SJCRH30 (cell line): ENCODE data around the gene LCN10. TPM values are rescaled to one million over a fixed set of nuclear protein-coding genes. Genes with fewer than 3 reads are reported as not detected.
"Not testable (repeated sequence)": the region's sequence is repeated elsewhere in the genome, so short reads cannot be mapped to it uniquely, and the experiment has no call there.

Experiments
- DNase-seq, 2 experiments: peaks; one replicate each; pipeline ENCODE4 v3.0.0-alpha.2; 2015 to 2020
- H3K27ac ChIP-seq: fragments of 250-450 bp; sonication (Bioruptor Pico); 2 replicates; pipeline ENCODE4 v1.5.1; 2020; ENCODE audit warnings: mild to moderate bottlenecking, moderate library complexity
- H3K27me3 ChIP-seq: fragments of 250-450 bp; sonication (Bioruptor Pico); 2 replicates; pipeline ENCODE4 v1.5.1; 2020; ENCODE audit warnings: mild to moderate bottlenecking, moderate library complexity
- H3K36me3 ChIP-seq: fragments of 250-450 bp; sonication (Bioruptor Pico); 2 replicates; pipeline ENCODE4 v1.5.1; 2020; ENCODE audit warnings: mild to moderate bottlenecking, moderate library complexity
- H3K4me1 ChIP-seq: fragments of 250-450 bp; sonication (Bioruptor Pico); 2 replicates; pipeline ENCODE4 v1.5.1; 2020; ENCODE audit warnings: mild to moderate bottlenecking, moderate library complexity
- H3K4me3 ChIP-seq: fragments of 250-450 bp; sonication (Bioruptor Pico); 2 replicates; pipeline ENCODE4 v1.5.1; 2020; ENCODE audit warnings: mild to moderate bottlenecking, moderate library complexity
- H3K9me3 ChIP-seq: fragments of 250-450 bp; sonication (Bioruptor Pico); replicated peaks from 2 replicates; pipeline ENCODE4 v1.5.1; 2020; ENCODE audit warnings: mild to moderate bottlenecking, moderate library complexity
- total RNA-seq: library from RNA; depleted of rRNA; stranded (reverse); fragments of >200 nt; shearing (Covaris generic); gene quantifications from 2 replicates; pipeline ENCODE4 v1.2.3, GENCODE V29; 2014

The LCN10 gene
- total RNA-seq, 1 experiment from 2014 or later = not detected

GRCh38 chr9:136718345-136719194 is 24.2 kb downstream of the LCN10 start:
- H3K4me1 ChIP-seq = peaks cover 14% of the 10 kb centered on the region
- H3K27ac ChIP-seq = no peak overlapping the region
- H3K36me3 ChIP-seq = peaks cover 8% of the 10 kb centered on the region
- no peaks in the 10 kb centered on the region for H3K9me3 ChIP-seq
- H3K27me3 ChIP-seq = peaks cover 8% of the 10 kb centered on the region
- H3K4me3 ChIP-seq = no peak overlapping the region
- DNase-seq = no peak

GRCh38 chr9:136717399-136717798 is 25.3 kb downstream of the LCN10 start:
- H3K36me3 ChIP-seq = no peaks in the 10 kb centered on the region
- H3K4me1 ChIP-seq = peaks cover 23% of the 10 kb centered on the region
- H3K4me3 ChIP-seq = no peak overlapping the region

DNA sequence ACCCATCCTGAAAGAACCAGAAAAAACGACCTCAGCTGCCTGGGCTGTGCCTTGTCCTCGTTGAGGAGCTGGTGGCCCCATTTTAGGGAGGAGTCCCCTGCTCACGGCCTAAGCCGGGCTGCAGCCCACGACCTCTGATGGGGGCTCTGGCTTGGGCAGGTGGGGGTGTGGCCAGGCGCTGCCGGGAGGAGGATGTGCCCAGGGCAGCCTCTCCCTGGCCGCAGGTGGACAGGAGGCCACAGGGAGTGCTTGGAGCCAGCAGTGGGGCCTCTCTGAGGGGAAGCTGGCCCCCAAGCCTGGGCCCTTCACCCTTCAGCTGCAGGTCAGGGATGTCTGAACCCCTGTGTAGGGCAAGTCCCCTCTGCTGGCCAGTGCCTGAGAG is 27.9 kb downstream of the LCN10 start:
- Histone ChIP-seq H3K4me1 (peaks cover 27% of the 10 kb centered on the region), H3K4me3 (no peak overlapping the region), H3K36me3 (no peaks in the 10 kb centered on the region), H3K27me3 (peaks cover 28% of the 10 kb centered on the region), H3K27ac (no peak overlapping the region), H3K9me3 (no peaks in the 10 kb centered on the region)
- DNase-seq = no peak

More at GRCh38 chr9:136717399-136717798, 25.3 kb downstream of the LCN10 start:
- Histone ChIP-seq H3K27ac (no peak overlapping the region), H3K27me3 (peaks cover 17% of the 10 kb centered on the region), H3K9me3 (no peaks in the 10 kb centered on the region)
- DNase-seq = no peak

DNA sequence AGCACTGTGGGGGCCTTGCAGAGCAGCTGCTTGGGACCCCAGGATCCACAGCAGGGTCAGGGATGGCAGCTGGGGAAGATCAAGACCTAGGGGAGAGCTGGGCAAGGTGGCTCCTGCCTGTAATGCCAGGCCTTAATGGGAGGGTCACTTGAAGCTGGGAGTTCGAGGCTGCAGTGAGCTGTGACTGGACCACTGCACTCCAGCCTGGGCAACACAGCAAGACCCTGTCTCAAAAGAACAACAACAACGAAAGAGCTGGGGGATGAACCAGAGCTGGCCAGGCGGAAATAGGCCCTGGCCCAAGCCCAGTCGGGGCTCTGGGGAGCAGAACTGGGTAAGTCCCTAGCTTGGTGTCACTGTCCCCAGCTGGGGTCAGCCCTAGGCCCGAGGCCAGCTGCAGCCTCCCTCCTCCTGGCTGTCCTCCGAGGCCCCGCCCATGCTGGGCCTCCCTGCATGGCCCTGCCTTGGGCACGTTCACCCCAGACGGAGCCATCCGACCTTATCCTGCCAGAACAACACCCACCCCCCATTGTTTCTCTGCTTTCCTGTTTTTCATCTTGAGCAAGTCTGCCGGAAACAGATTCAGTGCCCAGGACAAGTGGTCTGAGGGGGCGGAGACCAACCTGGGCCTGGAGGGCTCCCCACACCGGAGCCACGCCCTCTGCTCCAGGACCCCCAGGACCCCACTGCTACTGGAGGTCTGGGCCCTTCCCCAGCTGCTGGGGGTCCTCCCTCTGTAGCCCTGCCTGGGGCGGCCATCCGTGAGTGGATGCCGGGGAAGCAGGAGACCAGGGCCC is 28.4 kb downstream of the LCN10 start:
- Histone ChIP-seq H3K27ac (no peak overlapping the region), H3K27me3 (peaks cover 32% of the 10 kb centered on the region), H3K36me3 (no peaks in the 10 kb centered on the region), H3K4me3 (no peak overlapping the region), H3K9me3 (no peaks in the 10 kb centered on the region), H3K4me1 (peaks cover 27% of the 10 kb centered on the region)
- no peak for DNase-seq

DNA sequence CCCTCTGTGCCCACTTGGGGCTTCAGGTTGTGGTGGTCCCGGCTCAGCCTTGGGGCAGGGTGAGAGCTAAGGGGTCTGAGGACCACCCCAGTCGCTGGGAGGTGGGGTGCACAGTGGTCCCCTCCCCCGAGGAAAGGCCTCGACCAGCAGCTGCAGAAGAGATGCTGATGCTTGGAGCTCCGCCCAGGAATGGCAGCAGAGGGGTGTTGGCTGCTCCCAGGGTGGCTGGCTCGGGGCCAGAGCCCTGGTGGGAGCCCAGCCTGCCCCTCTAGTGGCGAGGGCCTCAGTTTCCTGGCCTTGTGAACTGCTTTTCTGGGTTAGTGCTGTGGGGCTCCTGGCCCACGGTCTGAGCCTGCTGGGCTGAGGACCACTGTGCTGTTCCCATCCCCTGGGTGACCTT is 29.2 kb downstream of the LCN10 start:
- peak; percentile 57 to 64 for DNase-seq
- H3K4me3 ChIP-seq = peak overlapping the region; percentile 49; the same call in 1 of the 2 replicates
- peaks cover 32% of the 10 kb centered on the region for H3K27me3 ChIP-seq
- H3K9me3 ChIP-seq = no peaks in the 10 kb centered on the region
- H3K4me1 ChIP-seq = peaks cover 27% of the 10 kb centered on the region
- H3K27ac ChIP-seq = no peak overlapping the region
- H3K36me3 ChIP-seq = no peaks in the 10 kb centered on the region

DNA sequence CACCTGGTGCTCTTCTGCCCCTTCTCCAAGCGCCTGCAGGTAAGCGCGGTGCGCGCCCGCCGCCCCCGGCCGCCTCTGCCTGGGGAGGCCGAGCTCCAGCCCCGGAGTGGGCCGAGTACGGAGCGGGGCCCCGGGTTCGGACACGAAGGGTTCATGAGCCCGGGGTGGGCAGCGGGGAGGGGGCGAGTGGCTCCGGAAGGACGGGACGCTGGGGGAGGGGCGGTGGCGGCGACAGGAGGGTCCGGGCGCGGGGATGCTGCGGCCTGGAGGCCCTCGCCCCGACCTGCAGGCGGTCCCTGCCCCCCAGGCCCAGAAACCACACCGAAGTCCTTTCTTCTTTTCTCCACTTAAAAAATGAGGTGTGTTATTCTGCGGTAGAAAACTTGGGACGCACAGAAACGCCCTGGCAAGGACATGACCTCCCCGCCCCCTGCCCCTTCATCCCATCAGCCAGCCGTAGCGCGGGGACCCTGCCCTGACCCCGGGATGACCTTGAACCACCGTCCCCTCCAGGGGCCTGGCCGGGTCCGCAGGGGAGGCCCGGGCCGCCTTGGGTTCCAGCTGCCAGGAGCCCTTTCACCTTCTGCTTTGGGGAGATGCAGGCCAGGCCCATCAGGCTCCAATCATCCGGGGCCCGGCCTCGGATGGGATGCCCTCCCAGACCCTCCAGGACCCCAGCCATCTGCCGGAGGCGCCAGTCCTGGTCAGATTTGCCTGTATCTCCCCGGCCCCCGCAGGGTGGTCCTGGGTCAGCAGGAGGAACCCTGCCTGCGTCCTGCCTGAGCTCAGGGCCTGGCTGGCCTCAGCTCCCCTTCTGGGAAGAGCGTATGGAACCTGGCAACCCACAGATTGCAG is 29.8 kb downstream of the LCN10 start:
- H3K9me3 ChIP-seq = no peaks in the 10 kb centered on the region
- DNase-seq = no peak
- H3K27me3 ChIP-seq = peaks cover 35% of the 10 kb centered on the region
- no peak overlapping the region for H3K27ac ChIP-seq
- H3K4me1 ChIP-seq = peaks cover 27% of the 10 kb centered on the region
- H3K36me3 ChIP-seq = no peaks in the 10 kb centered on the region
- peak overlapping the region; percentile 49 for H3K4me3 ChIP-seq

- Histone ChIP-seq H3K4me1 (peaks cover 27% of the 10 kb centered on the region), H3K9me3 (no peaks in the 10 kb centered on the region), H3K36me3 (no peaks in the 10 kb centered on the region), H3K4me3 (peak within 1 kb of the TSS; percentile 49), H3K27ac (no peak within 1 kb of the TSS), H3K27me3 (peaks cover 42% of the 10 kb centered on the region)
- DNase-seq = peak; percentile 26 to 52
These were observed 30.7 kb downstream of the LCN10 start, which contains the start of gene DIPK1B for GRCh38 chr9:136711751-136712689. DIPK1B (plus strand) TSS chr9:136712572; CDS start chr9:136712666, 94 bp downstream.

DNA sequence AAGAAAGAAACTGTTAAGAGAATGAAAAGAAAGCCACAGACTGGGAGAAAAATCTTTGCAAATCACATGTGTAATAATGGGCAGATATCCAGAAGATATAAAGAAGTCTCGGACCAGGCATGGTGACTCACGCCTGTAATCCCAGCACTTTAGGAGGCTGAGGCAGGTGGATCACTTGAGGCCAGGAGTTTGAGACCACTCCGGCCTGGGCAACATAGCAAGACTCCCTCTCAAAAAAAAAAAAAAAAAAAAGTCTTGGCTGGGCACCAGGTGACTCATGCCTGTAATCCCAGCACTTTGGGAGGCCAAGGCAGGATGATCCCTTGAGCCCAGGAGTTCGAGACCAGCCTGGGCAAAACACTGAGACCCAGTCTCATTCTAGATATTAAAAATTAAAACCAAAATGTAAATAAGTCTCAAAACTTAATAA is 31.5 kb downstream of the LCN10 start:
- H3K36me3 ChIP-seq, H3K4me3 ChIP-seq, DNase-seq, H3K9me3 ChIP-seq, H3K27ac ChIP-seq: not testable (repeated sequence)
- H3K4me1 ChIP-seq = peaks cover 27% of the 10 kb centered on the region
- H3K27me3 ChIP-seq = peaks cover 44% of the 10 kb centered on the region

- no peaks in the 10 kb centered on the region for H3K36me3 ChIP-seq
- H3K4me1 ChIP-seq = peaks cover 27% of the 10 kb centered on the region
- peaks cover 49% of the 10 kb centered on the region for H3K27me3 ChIP-seq
- H3K9me3 ChIP-seq = no peaks in the 10 kb centered on the region
- no peak overlapping the region for H3K4me3 ChIP-seq
- H3K27ac ChIP-seq = no peak overlapping the region
- no peak for DNase-seq
These were observed 32.2 kb downstream of the LCN10 start for GRCh38 chr9:136710543-136710942.

GRCh38 chr9:136709454-136710109 is 33.2 kb downstream of the LCN10 start:
- H3K4me1 ChIP-seq = peaks cover 21% of the 10 kb centered on the region
- H3K9me3 ChIP-seq = no peaks in the 10 kb centered on the region
- H3K4me3 ChIP-seq = no peak overlapping the region
- no peak overlapping the region for H3K27ac ChIP-seq
- no peak for DNase-seq
- H3K27me3 ChIP-seq = peaks cover 53% of the 10 kb centered on the region
- H3K36me3 ChIP-seq = no peaks in the 10 kb centered on the region

DNA sequence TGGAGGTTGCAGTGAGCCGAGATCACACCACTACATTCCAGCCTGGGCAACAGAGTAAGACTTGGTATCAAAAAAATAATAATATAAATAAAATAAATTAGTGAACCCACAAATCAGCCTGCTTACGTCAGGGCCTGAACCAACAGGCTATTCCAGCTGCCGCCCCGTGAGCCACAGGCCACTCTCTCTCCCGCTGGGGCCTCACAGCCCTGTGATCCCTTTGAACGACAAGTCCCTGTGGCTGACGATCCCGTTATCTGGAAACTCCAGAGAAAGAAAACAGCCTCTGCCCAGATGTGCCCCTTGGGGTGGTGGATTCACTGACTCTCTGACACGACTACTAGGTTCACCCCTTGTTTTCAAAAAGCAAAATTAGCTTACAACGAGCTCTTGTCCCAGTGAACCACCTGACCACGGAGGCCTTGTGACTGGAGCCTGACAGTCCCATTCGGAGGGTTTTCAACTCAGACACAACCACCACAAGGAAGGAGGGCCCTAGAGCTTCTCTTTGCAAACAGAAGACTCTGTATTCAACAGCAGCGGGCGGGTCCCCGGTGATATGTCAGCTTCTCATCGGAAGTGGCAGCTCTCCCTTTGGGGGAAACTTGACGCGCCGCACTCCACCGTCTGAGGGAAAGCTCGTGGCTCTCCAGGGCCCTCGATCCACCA is 34.8 kb downstream of the LCN10 start:
- Histone ChIP-seq H3K9me3 (no peaks in the 10 kb centered on the region), H3K27ac (no peak overlapping the region)

GRCh38 chr9:136707011-136707410 is 35.7 kb downstream of the LCN10 start:
- peaks cover 40% of the 10 kb centered on the region for H3K27me3 ChIP-seq
- H3K4me3 ChIP-seq = no peak overlapping the region
- no peak overlapping the region for H3K27ac ChIP-seq
- no peaks in the 10 kb centered on the region for H3K9me3 ChIP-seq
- DNase-seq = no peak
- peaks cover 4% of the 10 kb centered on the region for H3K4me1 ChIP-seq
- H3K36me3 ChIP-seq = no peaks in the 10 kb centered on the region

More for the DNA sequence above, 34.8 kb downstream of the LCN10 start:
- Histone ChIP-seq H3K27me3 (peaks cover 43% of the 10 kb centered on the region), H3K4me1 (peaks cover 7% of the 10 kb centered on the region), H3K4me3 (no peak overlapping the region), H3K36me3 (no peaks in the 10 kb centered on the region)
- DNase-seq = no peak

- no peak for DNase-seq
These were observed 37.2 kb downstream of the LCN10 start for GRCh38 chr9:136705564-136705963.

More at GRCh38 chr9:136705564-136705963, 37.2 kb downstream of the LCN10 start:
- Histone ChIP-seq H3K9me3 (no peaks in the 10 kb centered on the region), H3K4me1 (peaks cover 9% of the 10 kb centered on the region), H3K36me3 (no peaks in the 10 kb centered on the region), H3K27ac (no peak overlapping the region), H3K27me3 (peaks cover 45% of the 10 kb centered on the region), H3K4me3 (no peak overlapping the region)
